K562 (cell line): ENCODE measurements around the gene CCSAP. TPM values are rescaled to one million over a fixed set of nuclear protein-coding genes. Genes with fewer than 3 reads are reported as not detected.

ENCODE experiments used
- ATAC-seq: fragments of 200-7000 bp; cut with Tn5 transposase; 3 replicates; pipeline ENCODE4 v1.9.1; 2020; ENCODE audit warnings: moderate library complexity
- BruUV-seq: library from RNA; stranded (reverse); fragments of 400-500 nt; replicated peaks from 2 replicates; lab custom pipeline; 2021; lab: Mats Ljungman, UMichigan
- CTCF ChIA-PET: fragments of 300-600 bp; formaldehyde crosslinking; extraction: SDS; loops from one replicate; lab custom pipeline; 2021; ENCODE audit warnings: low intra/inter-chr PET ratio; lab: Yijun Ruan, JAX
- POLR2A ChIA-PET: fragments of 300-600, 350-650 bp; sonication (Branson Sonifier 250); formaldehyde crosslinking; extraction: SDS; loops from one replicate; lab custom pipeline; 2021; ENCODE audit warnings: antibody characterized with exemption, inconsistent platforms; lab: Yijun Ruan, JAX
- DNase-seq, 4 experiments: peaks; one replicate each; pipeline versions ENCODE4 v3.0.0 to v3.0.0-alpha.2; 2011 to 2018; ENCODE audit warnings: low spot score in 3 of 4, mixed read lengths in 3 of 4; ENCODE audit errors: extremely low read depth in 1 of 4
- FAIRE-seq: peaks from 2 replicates; lab custom pipeline; 2011; peaks lifted over from hg19 to GRCh38; lab: Jason Lieb, UNC
- H2AFZ ChIP-seq: 2 replicates; pipeline ENCODE4 v1.6.0; 2011; ENCODE audit warnings: low read depth, low read length, control low read depth, inconsistent platforms
- H3K27ac ChIP-seq: fragments of 200-600 bp; 3 replicates; pipeline ENCODE4 v1.8.0; 2011; ENCODE audit warnings: low read depth, mild to moderate bottlenecking, control low read depth, inconsistent platforms, low read length, moderate library complexity, mixed read lengths; ENCODE audit errors: extremely low read depth
- H3K27me3 ChIP-seq, 2 experiments: fragments of 300-600 bp in 1 of 2; 2 replicates in 1 of 2; 3 replicates in 1 of 2; pipeline versions ENCODE4 v1.6.0 to v1.8.0; 2011; ENCODE audit warnings: inconsistent platforms in 2 of 2, low read length in 2 of 2, mild to moderate bottlenecking in 1 of 2, mixed read lengths in 1 of 2, moderate library complexity in 1 of 2; ENCODE audit not compliant: control insufficient read depth in 2 of 2, insufficient read depth in 2 of 2
- H3K36me3 ChIP-seq: fragments of 300-600 bp; 3 replicates; pipeline ENCODE4 v1.8.0; 2011; ENCODE audit warnings: mild to moderate bottlenecking, low read length, inconsistent platforms; ENCODE audit not compliant: control insufficient read depth, insufficient read depth
- H3K4me1 ChIP-seq, 2 experiments: fragments of 200-600 bp in 1 of 2; replicated peaks in 1 of 2; 2 replicates in 1 of 2; 3 replicates in 1 of 2; pipeline versions ENCODE4 v1.5.1 to v1.8.0; 2011; ENCODE audit warnings: inconsistent platforms in 2 of 2, low read length in 2 of 2, mild to moderate bottlenecking in 1 of 2, mixed read lengths in 1 of 2, moderate library complexity in 1 of 2; ENCODE audit not compliant: control insufficient read depth in 2 of 2, insufficient read depth in 2 of 2
- H3K4me2 ChIP-seq: 2 replicates; pipeline ENCODE4 v1.6.1; 2011; ENCODE audit warnings: low read length, control low read depth, inconsistent platforms, mixed read lengths; ENCODE audit not compliant: insufficient read depth
- H3K4me3 ChIP-seq: fragments of 200-600 bp; sonication (generic), shearing (Covaris generic); 2 replicates; pipeline ENCODE4 v1.5.1; 2016; ENCODE audit warnings: control low read depth, inconsistent platforms
- H3K79me2 ChIP-seq: fragments of 200-600 bp; 3 replicates; pipeline ENCODE4 v1.8.0; 2011; ENCODE audit warnings: low read length, inconsistent platforms; ENCODE audit not compliant: control insufficient read depth, insufficient read depth
- H3K9ac ChIP-seq, 2 experiments: 2 replicates each; pipeline versions ENCODE4 v1.6.0 to v1.6.1; 2011; ENCODE audit warnings: low read depth in 2 of 2, low read length in 2 of 2, control low read depth in 1 of 2, inconsistent platforms in 1 of 2, mild to moderate bottlenecking in 1 of 2, mixed read lengths in 1 of 2; ENCODE audit not compliant: insufficient read depth in 1 of 2
- H3K9me1 ChIP-seq: one replicate; pipeline ENCODE4 v1.6.0; 2011; ENCODE audit warnings: inconsistent platforms, mild to moderate bottlenecking, low read length, moderate library complexity; ENCODE audit not compliant: control insufficient read depth, insufficient read depth
- H3K9me3 ChIP-seq: replicated peaks from 2 replicates; pipeline ENCODE4 v1.5.1; 2011; ENCODE audit warnings: low read depth, low read length, inconsistent platforms; ENCODE audit not compliant: control insufficient read depth, insufficient read depth
- H4K20me1 ChIP-seq: replicated peaks from 2 replicates; pipeline ENCODE4 v1.6.1; 2011; ENCODE audit warnings: low read length, inconsistent platforms, mixed read lengths; ENCODE audit not compliant: control insufficient read depth, insufficient read depth
- MAX ChIP-seq: sonication (generic); formaldehyde crosslinking; IDR thresholded peaks from 2 replicates; pipeline ENCODE4 v1.9.0; 2022; ENCODE audit warnings: mild to moderate bottlenecking, missing genetic modification reagents
- MEIS2 ChIP-seq: fragments of 450-650 bp; IDR thresholded peaks from 2 replicates; pipeline ENCODE4 v1.6.1; 2014; ENCODE audit warnings: mild to moderate bottlenecking; ENCODE audit not compliant: partially characterized antibody
- OTX1 ChIP-seq: fragments of 450-650 bp; formaldehyde crosslinking; IDR thresholded peaks from 2 replicates; pipeline ENCODE4 v1.4.0; 2022; ENCODE audit warnings: mild to moderate bottlenecking
- PBX2 ChIP-seq, 2 experiments: IDR thresholded peaks in 1 of 2; conservative IDR thresholded peaks in 1 of 2; 2 replicates each; pipeline ENCODE4 v1.6.1; 2016; ENCODE audit warnings: low read depth in 2 of 2, mild to moderate bottlenecking in 1 of 2, missing compliant biosample characterization in 1 of 2, missing genetic modification characterization in 1 of 2, moderate library complexity in 1 of 2
- RBM22 ChIP-seq: fragments of 200-400 bp; formaldehyde crosslinking; IDR thresholded peaks from 2 replicates; pipeline ENCODE4 v1.6.1; 2018; ENCODE audit warnings: low read length, low read depth; ENCODE audit not compliant: poor library complexity, severe bottlenecking
- ZKSCAN3 ChIP-seq: fragments of 250-450 bp; sonication (Bioruptor Pico); IDR thresholded peaks from 2 replicates; pipeline ENCODE4 v1.4.0; 2020
- WGBS: fragments of 100-300 bp; shearing (Covaris generic); methylation state at CpG from one replicate; pipeline ENCODE4 v1.1.6; 2016; ENCODE audit warnings: low coverage, mixed read lengths; ENCODE audit not compliant: insufficient coverage; ENCODE audit errors: missing lambda C conversion rate; 5-methylcytosine and 5-hydroxymethylcytosine counted together
- in situ Hi-C: fragments of 300-500 bp; cut with MboI; formaldehyde crosslinking; loops from 4 replicates; pipeline ENCODE4 v1.15.0; 2018; ENCODE audit warnings: inconsistent platforms, mixed read lengths
- intact Hi-C: fragments of 100-400 bp; cut with micrococcal nuclease; formaldehyde crosslinking; loops from 2 replicates; pipeline ENCODE4 v1.14.2; 2022
- polyA plus RNA-seq, 8 experiments: library from polyadenylated mRNA; depleted of rRNA in 4 of 8; stranded (reverse) in 5 of 8; unstranded in 3 of 8; fragments of >200 nt; fragmentation: Nextera tagmentation in 2 of 8; fragmentation: Illumina TruSeq in 1 of 8; extraction: Ambion mirVana in 2 of 8; extraction: Trizol in 1 of 8; gene quantifications; 2 replicates each; pipeline versions ENCODE4 v1.2.1 to v1.2.3, GENCODE V29; 2011 to 2014; ENCODE audit warnings: inconsistent platforms in 1 of 8, missing spikeins in 1 of 8
- total RNA-seq, 7 experiments: library from RNA; depleted of rRNA in 6 of 7; stranded (reverse); fragments of >200 nt in 6 of 7; fragmentation: Illumina TruSeq in 2 of 7; extraction: Trizol in 2 of 7; gene quantifications; 2 replicates each; pipeline versions ENCODE4 v1.2.1 to v1.2.3, GENCODE V29; 2011 to 2021; ENCODE audit warnings: low replicate concordance in 1 of 7
- TF ChIP-seq, protein P1 (sequence below): sonication (generic); formaldehyde crosslinking; IDR thresholded peaks from 2 replicates; pipeline ENCODE4 v1.5.0; 2020; ENCODE audit warnings: missing genetic modification reagents

Gene CCSAP
- total and polyA plus RNA-seq, 9 of the 15 experiments (the other 6 are each of a cell fraction or from before 2014, with no cell fraction given) = 3.6 to 15.9 (median 9.5) TPM

GRCh38 chr1:229326601-229327000, 16.2 kb downstream of the CCSAP start:
- Histone ChIP-seq H3K4me2 (no peak overlapping the region), H3K79me2 (peaks cover 19% of the 10 kb centered on the region; the same call in 1 of the 3 replicates), H3K36me3 (peaks cover 60% of the 10 kb centered on the region), H3K4me1 (no peaks in the 10 kb centered on the region), H3K4me3 (no peak overlapping the region), H3K27me3 (no peaks in the 10 kb centered on the region), H3K27ac (no peak overlapping the region), H3K9me1 (no peaks in the 10 kb centered on the region), H3K9ac (no peak overlapping the region), H2AFZ (no peak overlapping the region), H4K20me1 (no peaks in the 10 kb centered on the region; the same call in 1 of the 2 replicates), H3K9me3 (no peaks in the 10 kb centered on the region)
- FAIRE-seq (no peak), DNase-seq (no peak), ATAC-seq (no peak)
- in situ Hi-C loops = no loop called here
- TF ChIP-seq MAX (CRISPR knock-in tag) (no peak), ZKSCAN3 (no peak), RBM22 (no peak)
- ChIA-PET POLR2A (no interaction called here), CTCF (no interaction called here)
- BruUV-seq = no TSS peak
- WGBS = 94% methylated on average over 12 of the region's 12 CpGs
- intact Hi-C loops = no loop called here

DNA sequence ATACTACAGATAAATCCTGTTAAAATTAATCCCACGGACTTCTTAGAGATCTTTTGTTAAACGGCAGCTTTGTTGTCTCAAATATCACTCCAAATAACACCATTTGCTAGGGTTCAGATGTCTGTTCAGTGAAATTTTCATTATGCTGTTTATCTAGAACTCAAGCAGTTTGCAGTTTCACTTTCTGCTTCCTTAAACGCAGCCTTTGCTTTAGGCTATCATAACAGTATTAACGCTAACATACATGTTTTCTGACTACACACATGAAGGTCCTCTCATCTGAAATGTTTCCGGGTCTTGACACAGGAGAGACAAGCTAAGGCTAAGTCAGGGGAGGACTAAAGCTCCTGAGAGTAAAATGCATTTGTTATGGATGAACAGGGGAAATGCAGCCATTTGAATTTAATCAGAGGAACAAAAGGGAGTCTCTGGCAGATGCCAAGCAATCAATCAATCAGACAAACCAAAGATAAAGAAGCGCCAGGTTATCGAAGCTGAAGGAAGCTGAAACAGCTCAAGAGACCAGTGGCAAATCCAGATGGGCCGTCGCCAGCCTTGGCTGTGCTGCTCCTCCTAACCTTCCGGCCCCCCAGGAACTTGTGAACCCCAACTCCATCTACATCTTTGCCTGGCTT, 16.9 kb downstream of the CCSAP start:
- Histone ChIP-seq H3K4me1 (no peaks in the 10 kb centered on the region), H3K27me3 (no peaks in the 10 kb centered on the region), H3K36me3 (peaks cover 66% of the 10 kb centered on the region), H3K79me2 (peaks cover 13% of the 10 kb centered on the region; the same call in 1 of the 3 replicates), H3K9ac (peak overlapping the region in 1 of 2 experiments; percentile 27; a peak in 1 of 4 replicates), H4K20me1 (no peaks in the 10 kb centered on the region; the same call in 1 of the 2 replicates), H3K4me2 (no peak overlapping the region), H3K4me3 (no peak overlapping the region), H3K27ac (no peak overlapping the region), H3K9me3 (no peaks in the 10 kb centered on the region), H3K9me1 (no peaks in the 10 kb centered on the region), H2AFZ (no peak overlapping the region)
- no peak for FAIRE-seq
- no TSS peak for BruUV-seq
- no peak for ATAC-seq
- intact Hi-C loops (no loop called here), in situ Hi-C loops (no loop called here)
- POLR2A ChIA-PET = interaction anchor here (0.7 to 1.2 kb wide), 2 partner anchors 16 to 426 kb away, joined by 3 read pairs; no protein-coding TSS in a partner anchor
- 77% methylated on average over 10 of the region's 10 CpGs for WGBS
- no peak for DNase-seq
- CTCF ChIA-PET = interaction anchor here (0.7 kb wide), 1 partner anchor 53 kb away, joined by 3 read pairs; no protein-coding TSS in a partner anchor
- TF ChIP-seq OTX1 (CRISPR knock-in tag) (no peak), PBX2 (CRISPR knock-in tag; IDR thresholded peaks at IDR 0.05; ENCODE audit: low read depth) (no peak), PBX2 (tag; conservative IDR thresholded peaks at IDR 0.05; ENCODE audit: low read depth) (peak; percentile 43), MEIS2 (peak; percentile 57)
- TF ChIP-seq, protein P1, sequence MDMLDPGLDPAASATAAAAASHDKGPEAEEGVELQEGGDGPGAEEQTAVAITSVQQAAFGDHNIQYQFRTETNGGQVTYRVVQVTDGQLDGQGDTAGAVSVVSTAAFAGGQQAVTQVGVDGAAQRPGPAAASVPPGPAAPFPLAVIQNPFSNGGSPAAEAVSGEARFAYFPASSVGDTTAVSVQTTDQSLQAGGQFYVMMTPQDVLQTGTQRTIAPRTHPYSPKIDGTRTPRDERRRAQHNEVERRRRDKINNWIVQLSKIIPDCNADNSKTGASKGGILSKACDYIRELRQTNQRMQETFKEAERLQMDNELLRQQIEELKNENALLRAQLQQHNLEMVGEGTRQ (CRISPR knock-in tag) = no peak
